ENCODE data around the gene NUDT1.
"Not testable (repeated sequence)": the region's sequence is repeated elsewhere in the genome, so short reads cannot be mapped to it uniquely, and the experiment has no call there.

Gene NUDT1

DNA sequence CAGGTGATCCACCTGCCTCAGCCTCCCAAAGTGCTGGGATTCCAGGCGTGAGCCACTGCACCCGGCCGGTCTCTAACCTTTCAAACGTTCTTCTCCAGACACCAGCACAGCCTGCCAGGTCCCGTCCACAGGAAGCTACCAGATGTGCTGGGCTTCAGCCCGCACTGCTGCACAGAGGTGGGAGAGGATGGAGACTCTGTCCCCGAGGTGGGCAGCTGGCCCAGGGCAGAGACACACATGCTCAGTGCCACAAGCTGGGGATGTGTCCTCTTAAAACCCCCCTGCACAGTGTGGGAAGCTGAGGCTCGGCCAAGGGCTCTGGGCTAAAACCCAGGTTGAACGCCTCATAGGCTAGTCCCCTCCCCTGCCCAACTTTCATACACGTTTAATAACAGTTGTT is 9.4 kb downstream of the NUDT1 start:
- DNase-seq: no peak

DNA sequence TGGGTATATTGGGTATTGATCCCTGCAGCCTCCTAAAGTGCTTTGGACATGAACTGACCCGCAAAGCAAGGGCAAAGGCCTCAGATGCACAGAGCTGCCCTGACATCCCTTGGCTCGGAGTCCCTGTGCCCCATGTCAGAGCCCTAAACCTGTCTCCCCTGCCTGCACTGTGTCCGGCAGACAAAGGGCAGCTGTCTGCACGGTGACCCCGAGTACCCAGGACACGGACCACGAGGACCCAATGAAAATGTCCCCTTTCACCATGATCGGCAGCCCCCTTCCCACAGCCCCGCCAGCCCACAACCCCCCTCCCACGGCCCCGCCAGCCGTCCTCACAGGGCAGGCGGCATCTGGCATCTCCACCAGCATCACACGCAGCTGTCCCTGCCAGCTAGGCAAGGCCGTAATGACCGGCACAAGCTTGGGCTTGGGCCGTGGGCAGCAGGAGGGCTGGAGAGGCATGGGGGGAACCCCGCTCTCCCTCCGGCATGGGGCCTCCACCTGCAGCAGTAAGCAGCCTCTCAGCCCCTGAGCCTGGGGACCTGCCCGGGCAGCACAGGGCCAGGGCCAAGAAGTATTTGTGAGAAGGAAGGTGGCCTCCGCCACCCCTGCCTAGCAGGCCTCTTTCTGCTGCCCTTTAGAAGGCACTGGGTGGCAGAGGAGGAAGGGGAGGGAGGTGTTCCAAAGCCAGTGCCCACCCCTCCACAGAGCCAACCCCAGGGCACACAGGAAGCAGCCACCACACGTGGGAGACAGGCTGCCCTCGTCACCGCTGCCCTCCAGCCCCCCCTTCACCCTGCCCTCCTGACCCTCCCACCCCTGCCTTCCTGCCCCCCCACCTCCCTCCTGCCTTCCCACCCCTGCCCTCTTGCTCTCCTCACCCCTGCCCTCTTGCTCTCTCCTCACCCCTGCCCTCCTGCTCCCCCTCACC is 10.1 kb downstream of the NUDT1 start:
- DNase-seq: no peak

DNA sequence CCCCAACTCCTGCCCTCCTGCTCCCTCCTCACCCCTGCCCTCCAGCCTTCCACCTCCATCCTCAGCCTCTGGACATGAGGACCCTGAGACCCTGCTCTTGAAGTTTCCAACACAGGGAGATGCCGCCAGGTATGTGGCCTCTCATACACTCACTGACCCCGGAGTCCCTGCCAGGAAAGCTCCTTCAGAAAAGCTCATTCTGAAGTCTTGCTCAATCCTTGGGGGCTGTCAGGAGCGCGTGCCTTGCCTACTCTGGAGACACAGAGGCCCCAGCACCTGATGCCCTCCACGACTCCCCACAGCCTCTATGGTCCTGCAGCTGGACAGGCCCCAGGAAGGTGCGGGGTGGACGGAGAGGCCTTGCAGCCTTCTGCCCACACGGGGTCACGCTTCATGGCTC is 11.0 kb downstream of the NUDT1 start:
- DNase-seq: no peak

DNA sequence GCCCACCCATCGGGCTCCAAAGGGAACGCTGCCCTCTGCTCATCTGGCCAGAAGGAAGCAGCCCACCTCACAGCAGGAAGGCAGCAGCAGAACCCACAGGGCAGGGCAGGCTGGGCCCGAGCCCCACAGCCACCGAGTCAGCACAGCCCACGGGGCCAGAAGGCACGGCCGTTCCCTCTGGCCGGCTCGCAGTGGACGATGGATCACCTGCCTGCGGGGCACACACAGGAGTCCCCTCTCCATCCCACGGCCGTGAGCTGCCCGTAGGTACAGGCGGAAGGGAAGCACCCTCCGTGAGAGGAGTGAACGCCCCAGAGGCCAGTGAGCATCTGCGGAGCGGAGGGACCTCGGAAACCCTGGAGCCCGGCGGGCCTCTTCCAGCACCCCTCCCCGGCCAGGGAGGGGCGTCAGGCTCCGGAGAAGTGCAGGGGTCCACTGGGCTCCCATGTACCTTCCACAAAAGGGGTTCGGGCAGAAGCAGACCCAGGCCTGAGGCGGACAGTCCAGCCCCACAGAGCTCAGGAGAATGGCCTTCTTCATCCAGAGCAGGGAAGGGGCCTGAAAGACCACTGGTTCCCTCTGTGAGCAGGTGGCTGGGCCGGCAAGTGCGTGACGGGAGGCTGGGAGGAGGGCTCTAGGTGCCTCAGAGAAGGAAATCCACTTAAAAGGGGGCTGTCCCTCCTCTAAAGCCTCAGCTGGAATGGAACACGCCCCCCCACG is 11.7 kb downstream of the NUDT1 start:
- DNase-seq: no peak

DNA sequence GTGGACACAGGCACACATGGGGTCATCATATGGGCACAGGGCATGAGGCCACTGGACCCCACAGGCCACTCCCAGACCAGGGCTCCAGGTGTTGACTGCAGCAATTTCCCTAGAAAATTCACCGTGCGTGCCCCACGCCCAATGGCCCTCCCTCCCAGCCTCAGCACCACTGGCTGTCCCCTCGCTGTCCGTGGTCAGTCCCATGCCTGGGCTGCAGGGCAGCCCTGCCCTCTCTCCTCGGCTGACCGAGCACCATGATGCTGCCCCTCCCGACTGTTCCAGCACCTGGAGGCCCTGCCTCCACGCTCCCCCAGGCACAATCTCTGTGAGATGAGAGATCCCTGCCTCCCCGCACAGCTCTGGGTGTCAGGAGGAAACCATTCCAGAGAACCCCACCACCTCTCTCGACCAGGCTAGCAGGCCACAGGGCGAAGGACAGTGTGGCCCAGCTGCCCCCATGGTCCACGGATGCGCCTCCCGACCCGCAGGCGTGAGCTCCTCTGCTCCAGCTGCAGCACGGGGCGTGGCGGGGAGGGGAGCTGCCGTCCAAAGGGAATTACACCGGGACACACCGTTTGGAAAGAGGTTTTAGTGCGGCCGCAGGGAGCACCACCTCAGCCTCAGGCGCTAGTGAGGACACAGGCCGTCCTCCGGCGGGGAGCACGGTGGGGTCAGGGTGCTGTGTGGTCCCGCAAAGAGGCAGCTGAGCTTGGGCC is 12.6 kb downstream of the NUDT1 start:
- no peak for DNase-seq

DNA sequence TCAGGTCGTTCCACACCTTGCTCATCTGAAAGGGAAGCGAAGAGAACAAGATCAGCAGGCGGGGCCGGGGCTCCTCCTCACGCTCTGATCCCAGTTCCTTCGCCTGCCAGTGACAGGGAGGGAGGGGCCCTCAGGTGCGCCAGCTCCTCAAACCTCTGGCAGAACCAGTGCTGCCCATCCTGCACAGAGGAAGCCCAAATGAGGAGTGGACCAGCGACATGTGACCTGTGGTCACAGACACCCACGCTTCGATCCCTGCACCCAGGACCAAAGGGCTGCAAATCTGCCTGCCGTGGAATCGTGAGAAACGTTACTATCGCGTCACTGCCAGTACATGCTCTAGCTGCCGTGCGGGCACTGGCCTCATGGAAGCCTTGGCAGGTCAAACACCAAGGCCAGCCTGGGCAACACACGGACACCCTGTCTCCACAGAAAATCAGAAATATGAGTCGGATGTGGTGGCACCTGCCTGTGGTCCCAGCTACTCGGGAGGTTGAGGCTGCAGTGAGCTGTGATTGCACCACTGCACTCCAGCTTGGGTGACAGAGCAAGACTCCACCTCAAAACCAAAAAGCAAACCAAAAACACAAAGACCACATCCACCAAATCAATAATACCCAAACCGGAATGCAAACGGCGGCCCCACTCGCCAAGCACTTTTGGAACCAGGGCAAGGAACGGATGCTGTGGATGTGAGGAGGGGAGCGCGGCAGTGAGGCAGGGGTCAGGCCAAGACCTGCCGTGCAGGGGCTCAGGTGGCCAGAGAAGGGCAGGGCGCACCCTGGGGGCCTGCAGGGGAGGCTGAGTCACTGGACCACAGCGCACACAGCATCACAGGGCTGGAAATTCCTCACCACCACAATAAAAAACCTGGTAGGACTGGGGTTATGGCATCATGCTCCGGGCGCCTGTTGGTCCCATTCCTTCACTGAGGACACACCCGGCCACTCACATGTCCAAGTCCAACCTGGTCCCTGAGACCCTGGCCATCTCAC is 13.4 kb downstream of the NUDT1 start:
- DNase-seq: no peak

- DNase-seq: no peak
Observed at GRCh38 chr7:2256306-2257045, 14.4 kb downstream of the NUDT1 start.

- DNase-seq: no peak
Observed at GRCh38 chr7:2257046-2257551, 15.1 kb downstream of the NUDT1 start.

- no peak for DNase-seq
Observed at GRCh38 chr7:2257651-2258050, 15.6 kb downstream of the NUDT1 start.

DNA sequence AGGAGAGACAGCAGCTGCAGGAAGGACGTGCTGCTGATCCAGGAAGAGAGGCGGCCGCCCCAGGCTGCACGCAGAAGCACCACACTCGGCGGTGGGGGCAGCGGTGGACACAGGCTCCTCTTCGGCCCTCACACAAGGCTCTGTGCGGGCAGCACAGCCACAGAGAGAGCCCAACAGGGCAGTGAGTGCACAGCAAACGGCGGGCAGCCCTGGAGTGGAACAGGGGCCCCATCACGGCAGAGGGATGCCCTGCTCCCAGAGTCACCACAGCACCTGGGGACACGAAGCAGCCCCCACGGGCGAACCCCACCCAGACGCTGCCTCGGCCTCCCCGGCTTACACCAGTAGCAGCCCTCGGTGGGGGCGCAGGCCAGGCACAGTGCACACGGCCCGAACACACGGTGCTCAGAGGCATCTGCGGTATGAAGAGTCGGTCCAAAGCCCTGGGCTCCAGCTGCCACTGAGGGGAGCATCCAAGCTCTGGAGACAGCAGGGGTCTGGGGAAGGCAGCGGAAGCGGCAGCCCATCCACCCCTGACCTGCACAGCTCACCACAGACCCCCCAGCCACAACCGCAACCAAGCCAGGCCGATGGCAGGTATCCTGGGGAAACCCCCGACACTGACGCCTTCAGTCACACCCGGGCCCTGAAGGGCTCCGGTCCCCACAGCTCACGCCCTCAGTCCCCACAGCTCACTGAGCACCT is 16.8 kb downstream of the NUDT1 start:
- DNase-seq: no peak

DNA sequence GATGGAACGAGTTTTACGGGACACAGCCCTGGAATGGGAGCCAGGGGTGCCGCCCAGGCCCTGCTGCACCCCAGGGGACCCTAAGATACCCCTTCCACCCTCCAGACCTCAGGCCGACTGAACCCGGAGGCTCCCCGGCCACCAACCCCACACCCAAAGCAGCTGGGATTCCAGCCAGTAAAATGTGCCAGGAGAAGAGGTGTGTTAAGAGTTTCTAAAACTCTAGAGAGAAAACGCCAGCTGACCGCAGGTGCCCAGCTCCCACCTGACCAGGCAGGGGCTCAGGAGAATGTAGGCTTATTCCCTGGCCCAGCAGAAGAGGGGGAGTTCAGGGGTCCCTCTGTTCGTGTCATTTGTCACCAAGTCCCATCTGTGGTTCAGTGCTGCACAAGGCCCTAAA is 17.5 kb downstream of the NUDT1 start:
- DNase-seq: no peak

- DNase-seq: peak; percentile 91
Observed at GRCh38 chr7:2260820-2261219, 18.8 kb downstream of the NUDT1 start.

DNA sequence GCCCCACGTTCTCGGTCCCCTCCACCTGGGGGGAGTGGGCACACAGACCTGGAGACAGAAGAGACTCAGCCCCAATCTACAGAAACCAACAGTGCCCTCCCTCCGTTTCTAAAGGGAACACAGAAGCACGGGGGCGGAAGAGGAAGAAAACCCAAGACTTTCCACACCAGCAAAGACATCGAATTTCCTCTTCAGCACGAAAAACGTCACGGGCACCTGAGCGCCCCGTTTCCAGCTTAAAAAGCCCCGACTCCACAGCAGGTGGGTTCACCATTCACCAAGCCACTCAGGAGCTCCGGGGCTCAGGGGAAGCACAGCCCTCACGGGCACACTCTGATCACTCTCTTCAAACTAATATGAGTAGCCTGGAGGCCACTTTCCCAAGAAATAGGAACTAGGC is 19.6 kb downstream of the NUDT1 start:
- no peak for DNase-seq

- no peak for DNase-seq
Observed at GRCh38 chr7:2263176-2263575, 21.1 kb downstream of the NUDT1 start.

GRCh38 chr7:2264158-2264557 is 22.1 kb downstream of the NUDT1 start:
- no peak for DNase-seq

DNA sequence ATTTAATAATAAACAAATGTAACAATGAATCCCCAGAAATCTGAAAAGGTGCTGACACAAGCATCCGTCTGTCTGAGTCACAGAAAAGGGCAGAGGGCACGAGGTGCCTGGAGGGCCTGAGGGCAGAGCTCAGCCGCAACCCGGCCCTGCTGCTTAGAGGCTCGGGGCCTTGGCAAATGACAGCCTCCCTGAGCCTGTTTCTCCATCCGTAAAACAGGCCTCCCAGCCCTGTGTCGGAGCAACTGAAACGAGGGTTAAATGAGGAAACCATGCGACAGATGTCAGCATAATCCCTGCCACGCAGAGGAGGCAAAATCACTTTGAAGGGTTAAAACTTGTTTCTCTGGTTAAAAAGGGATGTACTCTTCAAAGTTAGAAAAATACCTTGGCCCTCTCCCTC is 24.9 kb downstream of the NUDT1 start:
- DNase-seq: no peak

DNA sequence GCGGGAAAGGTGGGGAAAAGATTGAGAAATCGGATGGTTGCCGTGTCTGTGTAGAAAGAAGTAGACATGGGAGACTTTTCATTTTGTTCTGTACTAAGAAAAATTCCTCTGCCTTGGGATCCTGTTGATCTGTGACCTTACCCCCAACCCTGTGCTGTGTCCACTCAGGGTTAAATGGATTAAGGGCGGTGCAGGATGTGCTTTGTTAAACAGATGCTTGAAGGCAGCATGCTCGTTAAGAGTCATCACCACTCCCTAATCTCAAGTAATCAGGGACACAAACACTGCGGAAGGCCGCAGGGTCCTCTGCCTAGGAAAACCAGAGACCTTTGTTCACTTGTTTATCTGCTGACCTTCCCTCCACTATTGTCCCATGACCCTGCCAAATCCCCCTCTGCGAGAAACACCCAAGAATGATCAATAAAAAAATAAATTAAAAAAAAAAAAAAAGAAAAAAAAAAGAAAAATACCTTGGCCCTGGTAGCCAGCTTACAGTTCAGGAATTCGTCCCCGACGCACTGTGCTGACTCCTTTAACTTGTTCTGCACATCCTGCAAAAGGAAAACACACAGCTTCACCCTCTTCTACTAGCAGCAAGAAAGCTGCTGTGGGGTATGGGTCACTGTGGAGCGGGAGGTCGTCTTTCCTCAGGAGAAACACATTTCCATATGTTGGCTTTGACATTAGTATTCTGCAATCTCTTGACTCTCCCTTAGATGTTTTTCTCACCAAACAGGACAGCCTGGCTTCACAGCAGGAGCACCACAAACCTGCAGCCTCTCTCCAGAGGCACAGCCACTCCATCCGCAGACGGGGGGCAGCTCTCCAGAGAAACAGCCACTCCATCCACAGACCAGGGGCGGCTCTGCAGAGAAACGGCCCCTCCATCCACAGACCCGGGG is 27.3 kb downstream of the NUDT1 start:
- not testable (repeated sequence) for DNase-seq

DNA sequence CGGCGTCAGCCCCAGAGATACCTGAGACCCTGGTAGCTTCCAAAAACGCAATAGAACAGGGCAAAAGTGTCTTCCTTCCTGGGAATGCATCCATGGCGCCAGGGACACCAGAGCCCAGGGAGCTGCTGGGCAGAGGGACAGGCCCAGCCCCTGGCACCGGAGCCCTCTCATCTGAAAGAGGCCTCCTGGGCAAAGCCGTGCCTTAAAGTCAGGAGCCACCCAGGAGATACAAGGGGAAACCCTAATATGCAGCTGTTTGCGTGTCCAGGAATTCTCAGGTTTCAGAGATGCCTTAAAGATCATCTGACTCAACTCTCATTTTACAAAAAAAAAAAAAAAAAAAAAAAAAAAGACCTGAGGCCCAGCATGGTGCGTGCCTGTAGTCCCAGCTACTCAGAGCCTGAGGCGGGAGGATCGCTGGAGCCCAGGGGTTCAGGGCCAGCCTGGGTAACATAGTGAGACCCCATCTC is 28.0 kb downstream of the NUDT1 start:
- DNase-seq: no peak

DNA sequence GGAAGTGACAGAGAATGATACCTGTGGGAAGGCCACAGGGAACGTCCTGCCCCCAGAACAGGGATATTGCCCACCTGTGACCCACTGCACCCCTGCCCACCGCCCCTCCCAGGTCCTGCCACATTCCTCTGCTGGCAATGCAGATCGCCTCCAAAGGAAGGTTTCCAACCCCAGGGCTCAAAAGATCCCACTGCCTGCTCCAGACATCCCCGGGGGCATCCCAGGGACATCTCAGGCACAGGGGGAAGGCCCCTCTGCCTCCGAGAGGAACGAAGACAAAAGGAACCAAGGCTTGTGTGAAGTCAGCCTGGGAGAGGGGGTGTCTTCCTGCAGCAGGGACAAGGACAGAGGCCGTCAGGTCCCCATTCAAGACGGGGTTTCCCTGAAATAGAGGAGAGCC is 28.5 kb downstream of the NUDT1 start:
- no peak for DNase-seq

Measured in NCI-H69 (cell line).